Activated gamma-delta T cell treated with anti-CD3 and anti-CD28 coated beads, Interleukin-2, amount 50 U/mL, for 16 hours (primary cell): Measurements from ENCODE around the gene CDC123.
"Not testable (repeated sequence)": the region's sequence is repeated elsewhere in the genome, so short reads cannot be mapped to it uniquely, and the experiment has no call there.

Source experiments
- DNase-seq: peaks from one replicate; pipeline ENCODE4 v3.0.0-alpha.2; 2020; ENCODE audit warnings: low read depth

CDC123 gene

GRCh38 chr10:12191715-12192114 is 4.3 kb upstream of the CDC123 start:
- no peak for DNase-seq

- DNase-seq, result no peak
These were observed 2.8 kb upstream of the CDC123 start for GRCh38 chr10:12193193-12193592.

- DNase-seq, result no peak
These were observed 1.2 kb upstream of the CDC123 start for GRCh38 chr10:12194752-12195271.

GRCh38 chr10:12195281-12195602 is 746 bp upstream of the CDC123 start:
- DNase-seq, result no peak

GRCh38 chr10:12196531-12197211 is 683 bp downstream of the CDC123 start:
- DNase-seq, result no peak

GRCh38 chr10:12198156-12198555 is 2.2 kb downstream of the CDC123 start:
- DNase-seq, result no peak

- DNase-seq, result no peak
These were observed 4.9 kb downstream of the CDC123 start for GRCh38 chr10:12200850-12201249.

GRCh38 chr10:12201543-12201942 is 5.6 kb downstream of the CDC123 start:
- DNase-seq, result no peak

- DNase-seq, result no peak
These were observed 6.2 kb downstream of the CDC123 start for GRCh38 chr10:12202226-12202625.

GRCh38 chr10:12205082-12205481 is 9.1 kb downstream of the CDC123 start:
- DNase-seq, result no peak

- no peak for DNase-seq
These were observed 11.1 kb downstream of the CDC123 start for GRCh38 chr10:12207114-12207513.

- DNase-seq, result no peak
These were observed 12.5 kb downstream of the CDC123 start for GRCh38 chr10:12208460-12208859.

- DNase-seq, result no peak
These were observed 16.5 kb downstream of the CDC123 start for GRCh38 chr10:12212454-12212853.

GRCh38 chr10:12213621-12214020 is 17.6 kb downstream of the CDC123 start:
- no peak for DNase-seq

- no peak for DNase-seq
These were observed 18.1 kb downstream of the CDC123 start for GRCh38 chr10:12214093-12214492.

GRCh38 chr10:12214763-12215218 is 18.8 kb downstream of the CDC123 start:
- DNase-seq, result no peak

- no peak for DNase-seq
These were observed 23.0 kb downstream of the CDC123 start for GRCh38 chr10:12218991-12219390.

- no peak for DNase-seq
These were observed 25.6 kb downstream of the CDC123 start for GRCh38 chr10:12221323-12222298.

- no peak for DNase-seq
These were observed 29.5 kb downstream of the CDC123 start for GRCh38 chr10:12225444-12225843.

GRCh38 chr10:12226438-12226837 is 30.4 kb downstream of the CDC123 start:
- DNase-seq, result not testable (repeated sequence)

- DNase-seq, result no peak
These were observed 32.9 kb downstream of the CDC123 start for GRCh38 chr10:12228851-12229250.

- DNase-seq, result not testable (repeated sequence)
These were observed 38.7 kb downstream of the CDC123 start for GRCh38 chr10:12234687-12235086.

GRCh38 chr10:12235116-12235694 is 39.2 kb downstream of the CDC123 start:
- DNase-seq, result no peak
